ENCODE measurements around the gene JPH2.

GRCh38 chr20:44071057-44071456 lies 115.9 kb downstream of the JPH2 start:
- TF ChIP-seq, protein P1, sequence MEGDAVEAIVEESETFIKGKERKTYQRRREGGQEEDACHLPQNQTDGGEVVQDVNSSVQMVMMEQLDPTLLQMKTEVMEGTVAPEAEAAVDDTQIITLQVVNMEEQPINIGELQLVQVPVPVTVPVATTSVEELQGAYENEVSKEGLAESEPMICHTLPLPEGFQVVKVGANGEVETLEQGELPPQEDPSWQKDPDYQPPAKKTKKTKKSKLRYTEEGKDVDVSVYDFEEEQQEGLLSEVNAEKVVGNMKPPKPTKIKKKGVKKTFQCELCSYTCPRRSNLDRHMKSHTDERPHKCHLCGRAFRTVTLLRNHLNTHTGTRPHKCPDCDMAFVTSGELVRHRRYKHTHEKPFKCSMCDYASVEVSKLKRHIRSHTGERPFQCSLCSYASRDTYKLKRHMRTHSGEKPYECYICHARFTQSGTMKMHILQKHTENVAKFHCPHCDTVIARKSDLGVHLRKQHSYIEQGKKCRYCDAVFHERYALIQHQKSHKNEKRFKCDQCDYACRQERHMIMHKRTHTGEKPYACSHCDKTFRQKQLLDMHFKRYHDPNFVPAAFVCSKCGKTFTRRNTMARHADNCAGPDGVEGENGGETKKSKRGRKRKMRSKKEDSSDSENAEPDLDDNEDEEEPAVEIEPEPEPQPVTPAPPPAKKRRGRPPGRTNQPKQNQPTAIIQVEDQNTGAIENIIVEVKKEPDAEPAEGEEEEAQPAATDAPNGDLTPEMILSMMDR (IDR thresholded peaks at IDR 0.05), result no peak
- TF ChIP-seq POLR2A (IDR thresholded peaks at IDR 0.05), result no peak
- no peak for TF ChIP-seq EP300 (IDR thresholded peaks at IDR 0.05)
